GM04503 (cell line): Measurements from ENCODE around the gene PEX26.
A peak's percentile ranks its signal among the peaks of the same experiment; 100 is the strongest.
"Not testable (repeated sequence)": the region's sequence is repeated elsewhere in the genome, so short reads cannot be mapped to it uniquely, and the experiment has no call there.

ENCODE experiments used
- DNase-seq: peaks from one replicate; pipeline ENCODE4 v3.0.0-alpha.2; 2012; ENCODE audit warnings: low read depth

Gene PEX26

GRCh38 chr22:18056807-18057474 is 20.8 kb upstream of the PEX26 start:
- DNase-seq, result no peak

- DNase-seq, result peak; percentile 90
Measured at GRCh38 chr22:18057568-18058209, 20.1 kb upstream of the PEX26 start.

DNA sequence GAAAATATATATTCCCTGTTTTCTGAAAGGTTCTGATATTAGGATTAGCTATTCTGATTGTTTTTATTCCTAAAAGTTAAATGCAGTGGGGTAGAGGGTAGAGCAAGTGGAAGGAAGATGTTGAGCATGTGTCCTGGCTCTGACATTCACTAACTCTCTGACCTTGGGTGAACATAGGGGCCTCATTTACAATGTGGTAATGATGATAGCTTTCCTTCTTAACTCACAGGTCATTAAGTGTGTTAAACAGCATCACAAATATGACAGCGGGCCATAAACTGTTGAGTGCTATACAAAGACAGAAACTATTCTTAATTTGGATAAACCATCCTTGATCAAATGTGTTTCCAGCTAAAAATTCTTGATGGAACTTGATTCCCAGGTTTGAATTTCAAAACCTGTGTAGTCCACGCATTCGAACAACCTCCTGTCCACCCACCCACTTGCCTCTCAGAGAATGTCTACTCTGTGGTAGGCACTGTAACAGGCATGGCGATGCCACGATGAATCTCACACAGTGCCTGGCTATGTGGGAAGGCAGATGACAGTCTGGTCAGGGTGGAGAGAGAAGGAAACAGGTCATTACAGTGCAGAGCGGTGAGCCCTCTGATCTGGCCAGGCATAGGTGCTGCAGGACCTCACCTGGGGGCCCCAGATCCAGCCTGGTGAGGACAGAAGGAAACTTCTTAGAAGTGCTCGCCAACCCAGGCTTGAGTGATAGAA is 19.3 kb upstream of the PEX26 start:
- DNase-seq, result no peak

DNA sequence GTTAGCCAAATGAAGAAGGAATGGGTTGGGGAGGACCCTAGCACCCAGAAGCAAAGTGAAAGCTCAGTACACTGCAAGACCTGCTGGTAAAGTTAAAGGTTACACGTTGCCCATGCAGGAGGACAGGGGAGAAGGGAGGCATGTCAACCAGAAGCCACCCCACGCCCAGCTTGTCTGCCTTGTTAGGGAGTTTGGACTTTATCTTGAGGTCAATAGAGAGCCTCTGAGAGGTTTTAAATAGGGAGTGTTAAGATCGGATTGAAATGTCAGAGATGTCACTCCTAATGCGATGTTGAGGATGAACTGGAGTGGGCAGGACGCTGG is 18.7 kb upstream of the PEX26 start:
- DNase-seq, result no peak

GRCh38 chr22:18059473-18059872 is 18.3 kb upstream of the PEX26 start:
- no peak for DNase-seq

DNA sequence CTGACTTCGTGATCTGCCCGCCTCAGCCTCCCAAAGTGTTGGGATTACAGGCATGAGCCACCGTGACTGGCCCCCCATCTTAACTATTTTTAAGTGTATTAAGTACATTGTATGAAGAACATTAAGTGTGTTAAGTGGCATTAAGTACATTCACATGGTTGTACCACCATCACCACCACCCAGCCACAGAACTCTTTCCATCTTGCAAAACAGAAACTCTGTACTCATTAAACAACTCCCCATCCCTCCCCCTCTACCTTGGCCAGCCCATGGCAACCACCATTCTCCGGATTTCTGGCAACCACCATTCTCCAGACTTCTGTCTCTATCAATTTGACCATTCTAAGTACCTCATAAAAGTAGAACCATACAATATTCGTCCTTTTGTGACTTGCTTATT is 17.8 kb upstream of the PEX26 start:
- no peak for DNase-seq

- peak; percentile 29 for DNase-seq
Measured at GRCh38 chr22:18060646-18061620, 16.9 kb upstream of the PEX26 start.

- no peak for DNase-seq
Measured at GRCh38 chr22:18062421-18062820, 15.4 kb upstream of the PEX26 start.

- no peak for DNase-seq
Measured at GRCh38 chr22:18063306-18063705, 14.5 kb upstream of the PEX26 start.

- not testable (repeated sequence) for DNase-seq
Measured at GRCh38 chr22:18063715-18064114, 14.1 kb upstream of the PEX26 start.

DNA sequence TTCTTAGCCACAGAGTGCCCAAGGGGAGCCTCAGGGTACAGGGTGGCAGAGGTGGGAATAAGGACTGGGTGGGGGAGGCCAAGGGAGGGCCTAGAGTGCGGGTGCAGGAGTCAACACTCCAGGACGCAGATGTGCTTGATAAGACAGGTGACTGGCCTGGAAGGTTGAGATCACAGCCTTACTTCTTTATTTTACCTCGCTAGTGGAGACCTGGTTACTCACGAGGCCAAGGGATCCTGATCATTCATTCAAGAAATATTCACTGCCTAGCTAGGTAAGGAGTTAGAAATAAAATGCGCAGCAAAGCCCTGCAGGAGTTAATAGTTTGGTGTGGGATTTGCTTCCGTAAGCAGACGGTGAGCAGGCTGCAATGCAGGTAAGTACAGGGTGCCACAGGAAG is 13.2 kb upstream of the PEX26 start:
- DNase-seq, result no peak

DNA sequence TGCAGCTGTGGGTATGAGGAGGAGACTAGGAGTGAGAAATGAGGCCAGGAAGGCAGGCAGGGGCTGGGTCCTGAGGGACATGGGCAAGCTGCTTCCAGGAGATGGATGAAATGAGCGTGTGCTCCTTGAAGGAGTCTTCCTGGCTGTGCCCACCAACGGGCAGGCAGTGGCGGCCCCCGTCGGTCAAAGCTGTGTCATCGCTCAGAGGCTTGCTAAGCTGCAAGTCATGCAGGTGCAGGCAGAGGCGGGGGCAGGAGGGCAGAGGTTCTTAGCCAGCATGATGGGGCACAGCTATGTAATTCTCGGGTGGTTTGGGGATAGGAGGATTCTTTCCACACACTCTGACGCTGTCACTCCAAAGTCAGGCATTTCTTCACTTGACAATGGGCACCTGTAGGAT is 12.5 kb upstream of the PEX26 start:
- no peak for DNase-seq

- no peak for DNase-seq
Measured at GRCh38 chr22:18066181-18066859, 11.5 kb upstream of the PEX26 start.

GRCh38 chr22:18067121-18067520 is 10.7 kb upstream of the PEX26 start:
- no peak for DNase-seq

- no peak for DNase-seq
Measured at GRCh38 chr22:18067548-18068341, 10.0 kb upstream of the PEX26 start.

- peak; percentile 63 for DNase-seq
Measured at GRCh38 chr22:18068381-18068988, 9.3 kb upstream of the PEX26 start.

- no peak for DNase-seq
Measured at GRCh38 chr22:18069041-18069440, 8.7 kb upstream of the PEX26 start.

GRCh38 chr22:18070041-18070440 is 7.7 kb upstream of the PEX26 start:
- no peak for DNase-seq

GRCh38 chr22:18070556-18071306 is 7.1 kb upstream of the PEX26 start:
- no peak for DNase-seq
